Psoas muscle (tissue), 8 donors: ENCODE measurements around the gene MED17. TPM values are rescaled to one million over a fixed set of nuclear protein-coding genes. Genes with fewer than 3 reads are reported as not detected.

ENCODE experiments used
- ATAC-seq, 4 donors: fragments of 200-7000 bp; cut with Tn5 transposase; one replicate each; pipeline ENCODE4 v1.9.1; 2020; ENCODE audit warnings: moderate library complexity in 3 of 4, mild to moderate bottlenecking in 2 of 4
- DNase-seq, 2 donors: peaks; one replicate each; pipeline ENCODE4 v3.0.0-alpha.2; 2020
- H3K27ac ChIP-seq: fragments of 200-600 bp; one replicate; pipeline ENCODE4 v1.8.0; 2022
- H3K27me3 ChIP-seq, 3 donors: fragments of 200-600 bp in 1 of 3; one replicate each; pipeline versions ENCODE4 v1.6.1 to v1.8.0; 2013 to 2022; ENCODE audit warnings: low read length in 2 of 3, mild to moderate bottlenecking in 2 of 3, moderate library complexity in 1 of 3; ENCODE audit not compliant: insufficient read depth in 3 of 3
- H3K36me3 ChIP-seq, 2 donors: fragments of 200-600 bp in 1 of 2; one replicate each; pipeline versions ENCODE4 v1.6.1 to v1.8.0; 2013 to 2022; ENCODE audit warnings: low read depth in 1 of 2, mild to moderate bottlenecking in 1 of 2, moderate library complexity in 1 of 2; ENCODE audit not compliant: insufficient read depth in 1 of 2
- H3K4me1 ChIP-seq: fragments of 200-600 bp; one replicate; pipeline ENCODE4 v1.8.0; 2022
- H3K4me3 ChIP-seq: fragments of 200-600 bp; one replicate; pipeline ENCODE4 v1.8.0; 2022; ENCODE audit warnings: mild to moderate bottlenecking
- H3K9me3 ChIP-seq: fragments of 200-600 bp; one replicate; pipeline ENCODE4 v1.8.0; 2022
- WGBS, 3 donors: extraction: QIAGEN DNeasy Blood & Tissue Kit; methylation state at CpG; one replicate each; pipeline versions ENCODE4 v1.1.6 to v1.1.7; 2013; 5-methylcytosine and 5-hydroxymethylcytosine counted together
- intact Hi-C, 2 donors: fragments of 100-400 bp; cut with DNase I; formaldehyde crosslinking; loops; one replicate each; pipeline versions ENCODE4 v1.11.0 to v1.14.2; 2022
- polyA plus RNA-seq, 3 donors: library from polyadenylated mRNA; stranded (reverse); fragments of 200-250 nt; gene quantifications; one replicate each; pipeline ENCODE4 v1.2.3, GENCODE V29; 2013
- total RNA-seq, 4 donors: library from RNA; stranded (reverse); fragmentation: NEBNext Ultra II Directional in 2 of 4; extraction: Animal tissue kit (Norgen Biotek cat#: 25700) in 2 of 4; gene quantifications; one replicate each; pipeline versions ENCODE4 v1.2.1 to v1.2.4, GENCODE V29; 2021 to 2023
- TF ChIP-seq, protein P1 (sequence below): fragments of 200-600 bp; IDR thresholded peaks from one replicate; pipeline ENCODE4 v1.8.0; 2022; ENCODE audit warnings: antibody characterized with exemption
- donor health status: healthy with polysubstance abuse.
- donor health status: DM: no; HTN: no; CAD: no; lungs with moderate emphysema.
- donor health status: Bipolar disorder and iron deficiency.
- donor health status: healthy.
- donor health status: DM: yes; HTN: yes; CAD: no.
- donor health status: DM: no; HTN: no; CAD: no.
- donor health status: DM: no; HTN: no; CAD: no.
- donor health status: DM: yes; HTN: yes; CAD: no.

Gene MED17
- total and polyA plus RNA-seq, 7 donors = 7.1 to 16.0 (median 11.2) TPM

- peak; percentile 63 to 83 for DNase-seq
Measured at GRCh38 chr11:93740730-93741093, 43.4 kb upstream of the MED17 start.

GRCh38 chr11:93741094-93741881 lies 42.8 kb upstream of the MED17 start, which contains the start of the genes C11orf54 and TAF1D:
TSS of gene C11orf54 (plus strand) at chr11:93741672. CDS start at chr11:93747394, 5,722 bp downstream.
TSS of gene TAF1D (minus strand) at chr11:93741495. CDS start at chr11:93739304, 2,191 bp downstream.
- TF ChIP-seq, protein P1, sequence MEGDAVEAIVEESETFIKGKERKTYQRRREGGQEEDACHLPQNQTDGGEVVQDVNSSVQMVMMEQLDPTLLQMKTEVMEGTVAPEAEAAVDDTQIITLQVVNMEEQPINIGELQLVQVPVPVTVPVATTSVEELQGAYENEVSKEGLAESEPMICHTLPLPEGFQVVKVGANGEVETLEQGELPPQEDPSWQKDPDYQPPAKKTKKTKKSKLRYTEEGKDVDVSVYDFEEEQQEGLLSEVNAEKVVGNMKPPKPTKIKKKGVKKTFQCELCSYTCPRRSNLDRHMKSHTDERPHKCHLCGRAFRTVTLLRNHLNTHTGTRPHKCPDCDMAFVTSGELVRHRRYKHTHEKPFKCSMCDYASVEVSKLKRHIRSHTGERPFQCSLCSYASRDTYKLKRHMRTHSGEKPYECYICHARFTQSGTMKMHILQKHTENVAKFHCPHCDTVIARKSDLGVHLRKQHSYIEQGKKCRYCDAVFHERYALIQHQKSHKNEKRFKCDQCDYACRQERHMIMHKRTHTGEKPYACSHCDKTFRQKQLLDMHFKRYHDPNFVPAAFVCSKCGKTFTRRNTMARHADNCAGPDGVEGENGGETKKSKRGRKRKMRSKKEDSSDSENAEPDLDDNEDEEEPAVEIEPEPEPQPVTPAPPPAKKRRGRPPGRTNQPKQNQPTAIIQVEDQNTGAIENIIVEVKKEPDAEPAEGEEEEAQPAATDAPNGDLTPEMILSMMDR = no peak
- H3K4me3 ChIP-seq = peak within 1 kb of the TSS; percentile 88
- H3K36me3 ChIP-seq = peaks cover 2 to 55% of the 10 kb centered on the region in 2 donors
- peaks cover 40% of the 10 kb centered on the region for H3K4me1 ChIP-seq
- DNase-seq = peak; percentile 97 to 99
- H3K9me3 ChIP-seq = no peaks in the 10 kb centered on the region
- WGBS, 3 donors = 0 to 1% (median 0%) methylated on average over 65 of the region's 65 CpGs
- peak within 1 kb of the TSS; percentile 95 for H3K27ac ChIP-seq
- intact Hi-C loops = loop anchor here (2.0 to 5.0 kb wide), 2 partner anchors 41 to 44 kb away; partner anchors contain the start of gene MED17 (in 2 of the 2)
- no peaks in the 10 kb centered on the region for H3K27me3 ChIP-seq
- peak; percentile 94 to 96 (median 96) for ATAC-seq

More at GRCh38 chr11:93740730-93741093, 43.4 kb upstream of the MED17 start:
- peaks cover 36% of the 10 kb centered on the region for H3K4me1 ChIP-seq
- peaks cover 2 to 61% of the 10 kb centered on the region in 2 donors for H3K36me3 ChIP-seq
- no peaks in the 10 kb centered on the region for H3K27me3 ChIP-seq
- no peaks in the 10 kb centered on the region for H3K9me3 ChIP-seq
- H3K4me3 ChIP-seq = peak overlapping the region; percentile 88
- intact Hi-C loops = loop anchor here (2.0 to 5.0 kb wide), 2 partner anchors 42 to 44 kb away; partner anchors contain the start of gene MED17 (in 2 of the 2)
- TF ChIP-seq, protein P1 = peak; percentile 9
- ATAC-seq = peak; percentile 71 to 83 (median 74)
- WGBS, 3 donors = 0 to 1% (median 0%) methylated on average over 20 of the region's 20 CpGs
- peak overlapping the region; percentile 95 for H3K27ac ChIP-seq

DNA sequence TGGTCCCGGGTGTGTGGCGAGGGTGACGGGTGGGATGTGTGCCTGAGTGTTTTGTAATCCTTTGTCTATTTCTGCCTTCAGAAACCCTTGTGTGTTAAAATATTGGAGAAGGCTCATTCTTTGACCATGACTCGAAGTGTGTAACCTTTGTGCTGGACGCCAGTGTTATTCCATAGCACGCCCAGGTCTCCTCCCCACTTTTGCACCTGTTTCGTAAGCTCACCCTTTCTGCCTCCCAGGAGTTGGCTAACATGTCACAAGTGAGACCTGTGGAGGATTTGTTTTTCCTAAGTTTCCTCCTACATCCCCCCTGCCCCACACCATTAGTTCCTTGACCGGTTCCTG lies 42.2 kb upstream of the MED17 start:
- peak overlapping the region; percentile 95 for H3K27ac ChIP-seq
- H3K9me3 ChIP-seq = no peaks in the 10 kb centered on the region
- H3K36me3 ChIP-seq = peaks cover 2 to 49% of the 10 kb centered on the region in 2 donors
- no peak for DNase-seq
- no peaks in the 10 kb centered on the region for H3K27me3 ChIP-seq
- intact Hi-C loops = loop anchor here (2.0 to 5.0 kb wide), 2 partner anchors 40 to 43 kb away; partner anchors contain the start of gene MED17 (in 2 of the 2)
- H3K4me1 ChIP-seq = peaks cover 41% of the 10 kb centered on the region
- TF ChIP-seq, protein P1 = no peak
- H3K4me3 ChIP-seq = peak overlapping the region; percentile 88
- WGBS, 3 donors = 0 to 1% (median 1%) methylated on average over 8 of the region's 8 CpGs
- ATAC-seq = peak; percentile 75 to 78 (median 76)

DNA sequence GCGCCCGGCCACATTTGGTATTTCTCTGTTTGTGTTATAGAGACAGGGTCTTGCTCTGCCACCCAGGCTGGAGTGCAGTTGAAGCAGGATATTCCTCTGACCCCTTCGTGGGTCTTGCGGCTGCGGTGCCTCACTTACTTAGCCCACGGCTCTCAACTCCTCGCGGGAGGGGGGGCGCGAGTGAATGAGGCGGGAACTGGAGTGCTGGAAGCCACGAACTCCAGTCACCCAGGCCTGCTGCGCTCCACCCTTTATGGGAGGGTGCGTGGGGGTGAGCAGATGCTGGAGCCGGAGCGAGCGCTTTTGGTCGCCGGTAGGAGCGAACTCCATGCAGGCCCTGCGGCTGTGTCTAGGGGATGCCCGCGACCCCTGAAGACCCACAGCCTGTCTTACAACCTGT lies 40.8 kb upstream of the MED17 start:
- H3K4me1 ChIP-seq = peaks cover 31% of the 10 kb centered on the region
- H3K36me3 ChIP-seq = peaks cover 2 to 43% of the 10 kb centered on the region in 2 donors
- no peaks in the 10 kb centered on the region for H3K9me3 ChIP-seq
- no peak overlapping the region for H3K27ac ChIP-seq
- ATAC-seq = no peak
- no peaks in the 10 kb centered on the region for H3K27me3 ChIP-seq
- 90 to 95% (median 93%) methylated on average over 23 of the region's 23 CpGs for WGBS, 3 donors
- intact Hi-C loops = loop anchor here in 1 of 2 donors (5.0 kb wide), 1 partner anchor 39 kb away; the partner anchor contains the start of gene MED17
- no peak overlapping the region for H3K4me3 ChIP-seq
- TF ChIP-seq, protein P1 = no peak
- no peak for DNase-seq
